ENCODE measurements around the gene KDM2B. TPM values are rescaled to one million over a fixed set of nuclear protein-coding genes. Genes with fewer than 3 reads are reported as not detected.

The KDM2B gene
- total and polyA plus RNA-seq, 2 donors (not counting 3 experiments of a cell fraction or from before 2014, with no cell fraction given), result 26.8 to 37.3 TPM

- dilution Hi-C loops (cut with MboI; ENCODE audit: extremely low pct_ligation_motif_present, low sequenced_read_pairs), result no loop called here
- CTCF ChIA-PET, result no interaction called here
Measured at GRCh38 chr12:121519227-121519626, 61.6 kb downstream of the KDM2B start.

More at GRCh38 chr12:121519227-121519626, 61.6 kb downstream of the KDM2B start:
- POLR2A ChIA-PET, result no interaction called here
- no peaks in the 10 kb centered on the region for H3K79me2 ChIP-seq (ENCODE audit: control insufficient read depth, insufficient read depth, low read length)
- H2AFZ ChIP-seq (ENCODE audit: low read depth, low read length), result no peak overlapping the region
- H3K4me1 ChIP-seq (ENCODE audit: control insufficient read depth, extremely low read depth, insufficient read depth, low read length), result no peaks in the 10 kb centered on the region
- no peak for TF ChIP-seq MYC (IDR thresholded peaks at IDR 0.05; ENCODE audit: low read depth, low read length)
- TF ChIP-seq GATA2 (IDR thresholded peaks at IDR 0.05; ENCODE audit: insufficient read depth, insufficient read length, low read depth, low read length), result no peak
- TF ChIP-seq MAX (IDR thresholded peaks at IDR 0.05; ENCODE audit: insufficient read depth, insufficient read length), result no peak
- no peak for TF ChIP-seq JUN (IDR thresholded peaks at IDR 0.05; ENCODE audit: borderline replicate concordance, insufficient read depth, insufficient read length, low read depth)
- TF ChIP-seq, protein P1, sequence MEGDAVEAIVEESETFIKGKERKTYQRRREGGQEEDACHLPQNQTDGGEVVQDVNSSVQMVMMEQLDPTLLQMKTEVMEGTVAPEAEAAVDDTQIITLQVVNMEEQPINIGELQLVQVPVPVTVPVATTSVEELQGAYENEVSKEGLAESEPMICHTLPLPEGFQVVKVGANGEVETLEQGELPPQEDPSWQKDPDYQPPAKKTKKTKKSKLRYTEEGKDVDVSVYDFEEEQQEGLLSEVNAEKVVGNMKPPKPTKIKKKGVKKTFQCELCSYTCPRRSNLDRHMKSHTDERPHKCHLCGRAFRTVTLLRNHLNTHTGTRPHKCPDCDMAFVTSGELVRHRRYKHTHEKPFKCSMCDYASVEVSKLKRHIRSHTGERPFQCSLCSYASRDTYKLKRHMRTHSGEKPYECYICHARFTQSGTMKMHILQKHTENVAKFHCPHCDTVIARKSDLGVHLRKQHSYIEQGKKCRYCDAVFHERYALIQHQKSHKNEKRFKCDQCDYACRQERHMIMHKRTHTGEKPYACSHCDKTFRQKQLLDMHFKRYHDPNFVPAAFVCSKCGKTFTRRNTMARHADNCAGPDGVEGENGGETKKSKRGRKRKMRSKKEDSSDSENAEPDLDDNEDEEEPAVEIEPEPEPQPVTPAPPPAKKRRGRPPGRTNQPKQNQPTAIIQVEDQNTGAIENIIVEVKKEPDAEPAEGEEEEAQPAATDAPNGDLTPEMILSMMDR (IDR thresholded peaks at IDR 0.05; ENCODE audit: extremely low read depth in 1 of 2, insufficient read depth in 1 of 2, low read depth in 1 of 2, low read length in 2 of 2), result no peak
- no peak for TF ChIP-seq POLR2A (IDR thresholded peaks at IDR 0.05; ENCODE audit: low read depth, low read length)
- no peak for TF ChIP-seq POLR2AphosphoS5 (IDR thresholded peaks at IDR 0.05; ENCODE audit: insufficient read depth, low read depth, low read length)
- no peak for TF ChIP-seq EZH2 (IDR thresholded peaks at IDR 0.05; ENCODE audit: borderline replicate concordance, low read depth, low read length, severe bottlenecking)
- TF ChIP-seq FOS (IDR thresholded peaks at IDR 0.05; ENCODE audit: borderline replicate concordance, insufficient read depth, low read length), result no peak
- H3K36me3 ChIP-seq (ENCODE audit: control insufficient read depth in 2 of 2, extremely low read depth in 1 of 2, insufficient read depth in 2 of 2, low read length in 2 of 2), result peaks cover 0 to 2% of the 10 kb centered on the region in 2 experiments
- no peak overlapping the region for H3K9ac ChIP-seq (replicated peaks; ENCODE audit: extremely low read depth, insufficient read depth, low read length)
- no peaks in the 10 kb centered on the region for H3K27me3 ChIP-seq (ENCODE audit: control insufficient read depth in 2 of 2, insufficient read depth in 2 of 2, low read length in 2 of 2)
- no peaks in the 10 kb centered on the region for H3K9me1 ChIP-seq (replicated peaks; ENCODE audit: control insufficient read depth, extremely low read depth, insufficient read depth, low read length)
- DNase-seq (ENCODE audit: low read depth, low spot score) (no peak), FAIRE-seq (no peak)
- H3K27ac ChIP-seq (ENCODE audit: insufficient read depth, low read depth, low read length), result no peak overlapping the region
- intact Hi-C loops (cut with micrococcal nuclease), result no loop called here
- no peak overlapping the region for H3K4me3 ChIP-seq (replicated peaks in 1 of 3; ENCODE audit: insufficient read depth in 1 of 3, low read depth in 1 of 3, low read length in 3 of 3)
- BruUV-seq (replicated peaks), result no TSS peak
- no peaks in the 10 kb centered on the region for H3K9me3 ChIP-seq (replicated peaks; ENCODE audit: control insufficient read depth, insufficient read depth, low read length)
- H4K20me1 ChIP-seq (replicated peaks; ENCODE audit: control insufficient read depth, extremely low read depth, insufficient read depth, low read length), result no peaks in the 10 kb centered on the region
- no peak overlapping the region for H3K4me2 ChIP-seq (ENCODE audit: insufficient read depth, low read length)
